Measurements from ENCODE around the gene ZNF514. TPM values are rescaled to one million over a fixed set of nuclear protein-coding genes. Genes with fewer than 3 reads are reported as not detected.

ZNF514 gene
- total and polyA plus RNA-seq, 4 donors: 1.7 to 6.2 (median 3.7) TPM

DNA sequence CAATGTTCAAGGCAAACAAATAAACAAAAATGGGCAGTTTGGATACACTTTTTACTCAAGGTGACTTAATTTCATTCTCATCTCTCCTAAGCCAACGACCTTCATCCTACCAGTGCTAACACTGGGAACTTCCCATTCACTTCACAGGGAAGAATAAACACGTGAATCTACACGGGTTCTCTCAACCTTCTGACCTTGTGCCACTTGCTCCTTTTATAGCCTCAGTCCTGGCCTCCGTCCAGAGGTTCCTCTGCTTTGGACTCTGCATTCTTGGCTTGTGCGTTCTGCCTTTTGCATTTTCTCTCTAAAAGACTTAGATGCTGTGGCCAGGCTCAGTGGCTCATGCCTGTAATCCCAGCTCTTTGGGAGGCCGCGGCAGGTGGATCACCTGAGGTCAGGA lies 19.8 kb upstream of the ZNF514 start (continued):
- TF ChIP-seq, protein P1, sequence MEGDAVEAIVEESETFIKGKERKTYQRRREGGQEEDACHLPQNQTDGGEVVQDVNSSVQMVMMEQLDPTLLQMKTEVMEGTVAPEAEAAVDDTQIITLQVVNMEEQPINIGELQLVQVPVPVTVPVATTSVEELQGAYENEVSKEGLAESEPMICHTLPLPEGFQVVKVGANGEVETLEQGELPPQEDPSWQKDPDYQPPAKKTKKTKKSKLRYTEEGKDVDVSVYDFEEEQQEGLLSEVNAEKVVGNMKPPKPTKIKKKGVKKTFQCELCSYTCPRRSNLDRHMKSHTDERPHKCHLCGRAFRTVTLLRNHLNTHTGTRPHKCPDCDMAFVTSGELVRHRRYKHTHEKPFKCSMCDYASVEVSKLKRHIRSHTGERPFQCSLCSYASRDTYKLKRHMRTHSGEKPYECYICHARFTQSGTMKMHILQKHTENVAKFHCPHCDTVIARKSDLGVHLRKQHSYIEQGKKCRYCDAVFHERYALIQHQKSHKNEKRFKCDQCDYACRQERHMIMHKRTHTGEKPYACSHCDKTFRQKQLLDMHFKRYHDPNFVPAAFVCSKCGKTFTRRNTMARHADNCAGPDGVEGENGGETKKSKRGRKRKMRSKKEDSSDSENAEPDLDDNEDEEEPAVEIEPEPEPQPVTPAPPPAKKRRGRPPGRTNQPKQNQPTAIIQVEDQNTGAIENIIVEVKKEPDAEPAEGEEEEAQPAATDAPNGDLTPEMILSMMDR (IDR thresholded peaks at IDR 0.05; ENCODE audit: low read depth, low read length, missing input control): no peak
- no peak for TF ChIP-seq FOXA2 (IDR thresholded peaks at IDR 0.05)
- TF ChIP-seq RXRA (IDR thresholded peaks at IDR 0.05): no peak
- no peak for TF ChIP-seq HNF4A (conservative IDR thresholded peaks at IDR 0.05)

DNA sequence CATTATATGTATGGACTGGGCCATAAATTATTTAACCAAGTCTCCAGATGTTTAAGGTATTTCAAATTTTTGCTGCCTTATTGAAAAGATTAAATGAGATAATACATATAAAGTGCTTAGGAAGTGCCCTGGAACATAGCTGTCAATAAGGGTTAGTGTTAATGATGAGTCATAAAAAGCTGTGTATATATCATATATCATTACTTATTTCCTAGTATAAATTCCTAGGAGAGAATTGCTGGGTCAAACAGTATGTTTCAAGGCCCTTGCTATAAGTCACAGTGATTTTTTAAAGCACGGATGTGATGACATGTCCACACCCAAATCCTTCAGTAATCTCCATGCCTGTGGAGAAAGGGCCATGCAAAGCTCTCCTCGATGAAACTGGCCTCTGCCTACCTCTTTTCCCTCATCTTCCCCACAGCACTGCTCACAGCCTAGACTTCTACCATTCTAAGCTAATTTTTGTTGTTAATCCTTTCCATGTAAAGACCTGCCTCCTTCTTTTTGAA lies 14.4 kb upstream of the ZNF514 start:
- H3K27me3 ChIP-seq (ENCODE audit: control insufficient read depth in 4 of 4, insufficient read depth in 4 of 4, low read length in 3 of 4): no peaks in the 10 kb centered on the region
- no peak for DNase-seq (ENCODE audit: low spot score)
- peaks cover 2 to 18% (median 4%) of the 10 kb centered on the region in 4 donors for H3K36me3 ChIP-seq (ENCODE audit: control insufficient read depth in 4 of 4, insufficient read depth in 3 of 4, low read depth in 1 of 4, low read length in 3 of 4)
- no peak overlapping the region for H3K27ac ChIP-seq (ENCODE audit: low read depth in 1 of 2, low read length in 2 of 2)
- H3K4me1 ChIP-seq (ENCODE audit: control insufficient read depth in 4 of 4, insufficient read depth in 4 of 4, low read length in 3 of 4): no peaks in the 10 kb centered on the region
- TF ChIP-seq, protein P2, sequence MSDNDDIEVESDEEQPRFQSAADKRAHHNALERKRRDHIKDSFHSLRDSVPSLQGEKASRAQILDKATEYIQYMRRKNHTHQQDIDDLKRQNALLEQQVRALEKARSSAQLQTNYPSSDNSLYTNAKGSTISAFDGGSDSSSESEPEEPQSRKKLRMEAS (IDR thresholded peaks at IDR 0.05): no peak
- TF ChIP-seq, protein P3, sequence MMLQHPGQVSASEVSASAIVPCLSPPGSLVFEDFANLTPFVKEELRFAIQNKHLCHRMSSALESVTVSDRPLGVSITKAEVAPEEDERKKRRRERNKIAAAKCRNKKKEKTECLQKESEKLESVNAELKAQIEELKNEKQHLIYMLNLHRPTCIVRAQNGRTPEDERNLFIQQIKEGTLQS (IDR thresholded peaks at IDR 0.05): no peak
- TF ChIP-seq HNF4G (IDR thresholded peaks at IDR 0.05) (no peak), RAD21 (IDR thresholded peaks at IDR 0.05) (no peak), GABPA (IDR thresholded peaks at IDR 0.05 in 1 of 2, conservative IDR thresholded peaks at IDR 0.05 in 1 of 2) (no peak)
- 92% methylated on average over 2 of the region's 2 CpGs for WGBS
- no peaks in the 10 kb centered on the region for H3K9me3 ChIP-seq (ENCODE audit: control insufficient read depth in 4 of 4, low read length in 3 of 4)
- H3K9ac ChIP-seq (ENCODE audit: low read depth in 1 of 2, low read length in 2 of 2): no peak overlapping the region
- H3K4me3 ChIP-seq (ENCODE audit: low read depth in 1 of 3, low read length in 3 of 3): no peak overlapping the region

DNA sequence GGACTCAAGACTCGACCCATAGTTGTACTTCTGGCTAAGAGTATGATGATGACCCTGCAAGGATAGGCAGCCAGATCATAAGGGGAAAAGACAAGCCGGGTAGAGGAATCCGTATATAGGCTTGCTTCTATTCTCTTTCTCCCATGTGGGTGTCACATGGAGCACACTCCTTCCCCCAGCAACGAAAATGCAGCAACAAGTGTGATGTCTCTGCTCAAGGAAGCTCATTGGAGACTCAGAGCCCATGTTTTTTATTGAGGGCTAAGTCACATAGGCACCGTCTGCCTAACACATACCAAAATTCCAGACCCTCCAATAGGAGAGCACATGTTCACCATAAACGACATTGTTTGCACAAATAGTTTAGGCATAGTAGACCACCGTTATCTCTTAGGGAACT lies 12.3 kb upstream of the ZNF514 start:
- Histone ChIP-seq H3K27me3 (ENCODE audit: control insufficient read depth in 4 of 4, insufficient read depth in 4 of 4, low read length in 3 of 4) (no peaks in the 10 kb centered on the region), H3K27ac (ENCODE audit: low read depth in 1 of 2, low read length in 2 of 2) (no peak overlapping the region), H3K4me3 (ENCODE audit: low read depth in 1 of 3, low read length in 3 of 3) (no peak overlapping the region), H3K4me1 (ENCODE audit: control insufficient read depth in 4 of 4, insufficient read depth in 4 of 4, low read length in 3 of 4) (no peaks in the 10 kb centered on the region), H3K36me3 (ENCODE audit: control insufficient read depth in 4 of 4, insufficient read depth in 3 of 4, low read depth in 1 of 4, low read length in 3 of 4) (peaks cover 0 to 5% (median 0%) of the 10 kb centered on the region in 4 donors), H3K9ac (ENCODE audit: low read depth in 1 of 2, low read length in 2 of 2) (no peak overlapping the region), H3K9me3 (ENCODE audit: control insufficient read depth in 4 of 4, low read length in 3 of 4) (no peaks in the 10 kb centered on the region)
- TF ChIP-seq, protein P2 (IDR thresholded peaks at IDR 0.05): no peak
- TF ChIP-seq FOXA2 (IDR thresholded peaks at IDR 0.05) (no peak), RAD21 (IDR thresholded peaks at IDR 0.05) (no peak), TAF1 (conservative IDR thresholded peaks at IDR 0.05) (no peak), SP1 (IDR thresholded peaks at IDR 0.05) (no peak), NR2F2 (IDR thresholded peaks at IDR 0.05) (no peak), JUND (IDR thresholded peaks at IDR 0.05) (no peak), HNF4G (IDR thresholded peaks at IDR 0.05) (no peak), EGR1 (IDR thresholded peaks at IDR 0.05; ENCODE audit: low read depth in 2 of 2) (no peak), YY1 (IDR thresholded peaks at IDR 0.05) (no peak), RXRA (IDR thresholded peaks at IDR 0.05) (no peak), GABPA (IDR thresholded peaks at IDR 0.05 in 1 of 2, conservative IDR thresholded peaks at IDR 0.05 in 1 of 2) (no peak), HNF4A (conservative IDR thresholded peaks at IDR 0.05) (no peak), FOXA1 (IDR thresholded peaks at IDR 0.05) (no peak)
- TF ChIP-seq, protein P1 (IDR thresholded peaks at IDR 0.05; ENCODE audit: low read depth, low read length, missing input control): no peak
- TF ChIP-seq, protein P4, sequence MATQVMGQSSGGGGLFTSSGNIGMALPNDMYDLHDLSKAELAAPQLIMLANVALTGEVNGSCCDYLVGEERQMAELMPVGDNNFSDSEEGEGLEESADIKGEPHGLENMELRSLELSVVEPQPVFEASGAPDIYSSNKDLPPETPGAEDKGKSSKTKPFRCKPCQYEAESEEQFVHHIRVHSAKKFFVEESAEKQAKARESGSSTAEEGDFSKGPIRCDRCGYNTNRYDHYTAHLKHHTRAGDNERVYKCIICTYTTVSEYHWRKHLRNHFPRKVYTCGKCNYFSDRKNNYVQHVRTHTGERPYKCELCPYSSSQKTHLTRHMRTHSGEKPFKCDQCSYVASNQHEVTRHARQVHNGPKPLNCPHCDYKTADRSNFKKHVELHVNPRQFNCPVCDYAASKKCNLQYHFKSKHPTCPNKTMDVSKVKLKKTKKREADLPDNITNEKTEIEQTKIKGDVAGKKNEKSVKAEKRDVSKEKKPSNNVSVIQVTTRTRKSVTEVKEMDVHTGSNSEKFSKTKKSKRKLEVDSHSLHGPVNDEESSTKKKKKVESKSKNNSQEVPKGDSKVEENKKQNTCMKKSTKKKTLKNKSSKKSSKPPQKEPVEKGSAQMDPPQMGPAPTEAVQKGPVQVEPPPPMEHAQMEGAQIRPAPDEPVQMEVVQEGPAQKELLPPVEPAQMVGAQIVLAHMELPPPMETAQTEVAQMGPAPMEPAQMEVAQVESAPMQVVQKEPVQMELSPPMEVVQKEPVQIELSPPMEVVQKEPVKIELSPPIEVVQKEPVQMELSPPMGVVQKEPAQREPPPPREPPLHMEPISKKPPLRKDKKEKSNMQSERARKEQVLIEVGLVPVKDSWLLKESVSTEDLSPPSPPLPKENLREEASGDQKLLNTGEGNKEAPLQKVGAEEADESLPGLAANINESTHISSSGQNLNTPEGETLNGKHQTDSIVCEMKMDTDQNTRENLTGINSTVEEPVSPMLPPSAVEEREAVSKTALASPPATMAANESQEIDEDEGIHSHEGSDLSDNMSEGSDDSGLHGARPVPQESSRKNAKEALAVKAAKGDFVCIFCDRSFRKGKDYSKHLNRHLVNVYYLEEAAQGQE (IDR thresholded peaks at IDR 0.05): no peak
- TF ChIP-seq, protein P5, sequence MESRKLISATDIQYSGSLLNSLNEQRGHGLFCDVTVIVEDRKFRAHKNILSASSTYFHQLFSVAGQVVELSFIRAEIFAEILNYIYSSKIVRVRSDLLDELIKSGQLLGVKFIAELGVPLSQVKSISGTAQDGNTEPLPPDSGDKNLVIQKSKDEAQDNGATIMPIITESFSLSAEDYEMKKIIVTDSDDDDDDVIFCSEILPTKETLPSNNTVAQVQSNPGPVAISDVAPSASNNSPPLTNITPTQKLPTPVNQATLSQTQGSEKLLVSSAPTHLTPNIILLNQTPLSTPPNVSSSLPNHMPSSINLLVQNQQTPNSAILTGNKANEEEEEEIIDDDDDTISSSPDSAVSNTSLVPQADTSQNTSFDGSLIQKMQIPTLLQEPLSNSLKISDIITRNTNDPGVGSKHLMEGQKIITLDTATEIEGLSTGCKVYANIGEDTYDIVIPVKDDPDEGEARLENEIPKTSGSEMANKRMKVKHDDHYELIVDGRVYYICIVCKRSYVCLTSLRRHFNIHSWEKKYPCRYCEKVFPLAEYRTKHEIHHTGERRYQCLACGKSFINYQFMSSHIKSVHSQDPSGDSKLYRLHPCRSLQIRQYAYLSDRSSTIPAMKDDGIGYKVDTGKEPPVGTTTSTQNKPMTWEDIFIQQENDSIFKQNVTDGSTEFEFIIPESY (IDR thresholded peaks at IDR 0.05): no peak
- TF ChIP-seq, protein P3 (IDR thresholded peaks at IDR 0.05): no peak
- 89% methylated on average over 7 of the region's 7 CpGs for WGBS
- DNase-seq (ENCODE audit: low spot score): no peak
